ENCODE data around the gene MMD. TPM values are rescaled to one million over a fixed set of nuclear protein-coding genes. Genes with fewer than 3 reads are reported as not detected.

The MMD gene
- total RNA-seq, 3 donors from 2014 or later = 10.3 to 22.8 (median 14.7) TPM

DNA sequence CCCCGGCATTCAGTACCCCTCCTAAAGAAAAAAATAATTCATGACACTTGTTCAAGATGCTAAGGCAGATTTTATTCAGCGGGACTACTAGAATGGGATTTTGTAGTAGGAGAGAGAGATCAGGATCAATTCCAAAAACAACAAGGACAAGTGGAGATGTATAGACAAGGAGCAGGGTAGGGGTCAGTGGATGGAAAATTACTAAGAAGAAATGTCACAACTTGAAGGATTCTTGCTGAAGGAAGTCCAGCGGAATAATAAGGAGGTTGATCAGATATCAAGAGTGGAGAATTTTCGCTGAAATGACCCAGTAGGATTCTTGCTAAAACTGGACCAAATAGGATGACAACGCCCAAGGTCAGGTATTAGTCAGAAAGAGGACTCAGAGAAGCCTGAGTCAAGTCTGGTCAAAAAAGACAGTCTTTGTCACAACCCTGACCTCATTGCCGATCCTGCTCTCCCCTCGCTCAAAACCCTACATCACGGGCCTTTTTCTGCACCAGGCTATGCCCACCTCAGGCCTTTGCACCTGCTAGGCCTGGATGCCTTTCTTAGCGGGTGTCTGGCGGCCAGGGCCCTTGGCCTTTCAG, 36.9 kb downstream of the MMD start:
- intact Hi-C loops (cut with DNase I, micrococcal nuclease) = no loop called here
- Histone ChIP-seq H3K4me1 (ENCODE audit: low read depth) (no peaks in the 10 kb centered on the region), H3K36me3 (ENCODE audit: low read depth) (no peaks in the 10 kb centered on the region), H3K4me3 (no peak overlapping the region), H3K9me3 (no peaks in the 10 kb centered on the region)
- TF ChIP-seq, protein P1, sequence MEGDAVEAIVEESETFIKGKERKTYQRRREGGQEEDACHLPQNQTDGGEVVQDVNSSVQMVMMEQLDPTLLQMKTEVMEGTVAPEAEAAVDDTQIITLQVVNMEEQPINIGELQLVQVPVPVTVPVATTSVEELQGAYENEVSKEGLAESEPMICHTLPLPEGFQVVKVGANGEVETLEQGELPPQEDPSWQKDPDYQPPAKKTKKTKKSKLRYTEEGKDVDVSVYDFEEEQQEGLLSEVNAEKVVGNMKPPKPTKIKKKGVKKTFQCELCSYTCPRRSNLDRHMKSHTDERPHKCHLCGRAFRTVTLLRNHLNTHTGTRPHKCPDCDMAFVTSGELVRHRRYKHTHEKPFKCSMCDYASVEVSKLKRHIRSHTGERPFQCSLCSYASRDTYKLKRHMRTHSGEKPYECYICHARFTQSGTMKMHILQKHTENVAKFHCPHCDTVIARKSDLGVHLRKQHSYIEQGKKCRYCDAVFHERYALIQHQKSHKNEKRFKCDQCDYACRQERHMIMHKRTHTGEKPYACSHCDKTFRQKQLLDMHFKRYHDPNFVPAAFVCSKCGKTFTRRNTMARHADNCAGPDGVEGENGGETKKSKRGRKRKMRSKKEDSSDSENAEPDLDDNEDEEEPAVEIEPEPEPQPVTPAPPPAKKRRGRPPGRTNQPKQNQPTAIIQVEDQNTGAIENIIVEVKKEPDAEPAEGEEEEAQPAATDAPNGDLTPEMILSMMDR (IDR thresholded peaks at IDR 0.05) = no peak
- DNase-seq = no peak
- ATAC-seq = no peak

DNA sequence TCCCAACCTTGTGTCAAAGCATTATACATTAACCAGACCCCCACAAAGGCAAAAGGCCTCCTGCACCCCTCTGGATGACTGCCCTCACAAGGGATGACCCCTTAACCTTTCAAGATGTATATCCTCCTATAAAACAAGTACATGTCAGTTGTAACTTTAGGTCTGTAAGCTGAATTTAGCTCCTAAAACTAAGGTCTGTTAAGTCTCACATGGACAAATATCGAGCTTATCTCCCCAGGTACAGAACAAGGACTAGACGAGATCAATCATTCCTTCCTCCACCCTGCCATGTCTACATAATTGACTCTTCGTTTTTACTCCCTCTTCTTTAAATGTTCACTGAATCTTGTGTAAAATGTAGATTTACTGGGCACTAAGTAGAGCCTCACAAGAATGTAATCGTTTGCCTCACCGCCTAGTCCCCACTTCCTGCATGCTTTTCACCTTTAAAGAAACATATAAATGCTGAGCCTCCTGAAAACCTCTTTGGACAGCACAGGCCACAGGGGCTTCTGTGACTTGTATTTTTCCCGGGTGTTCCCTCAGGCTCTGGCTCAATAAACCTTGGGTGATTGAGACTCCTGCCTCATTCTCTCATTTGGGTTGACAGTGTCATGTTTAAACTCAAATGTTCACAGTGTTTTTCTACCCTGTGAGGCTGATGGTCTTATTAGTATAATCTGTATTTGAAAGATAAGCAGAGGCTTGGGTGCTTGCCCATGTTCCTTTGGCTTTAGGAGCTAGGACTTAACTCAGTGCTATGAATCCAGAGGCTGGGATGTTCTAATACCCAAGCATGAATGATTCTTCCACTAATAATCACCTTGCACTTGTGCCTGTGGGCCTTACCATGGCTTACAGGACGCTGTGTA, 37.6 kb downstream of the MMD start:
- H3K4me1 ChIP-seq (ENCODE audit: low read depth) = no peaks in the 10 kb centered on the region
- TF ChIP-seq, protein P1 (IDR thresholded peaks at IDR 0.05) = no peak
- ATAC-seq (no peak), DNase-seq (no peak)
- H3K36me3 ChIP-seq (ENCODE audit: low read depth) = no peaks in the 10 kb centered on the region
- no peak overlapping the region for H3K4me3 ChIP-seq
- H3K9me3 ChIP-seq = no peaks in the 10 kb centered on the region
- intact Hi-C loops (cut with DNase I, micrococcal nuclease) = no loop called here

DNA sequence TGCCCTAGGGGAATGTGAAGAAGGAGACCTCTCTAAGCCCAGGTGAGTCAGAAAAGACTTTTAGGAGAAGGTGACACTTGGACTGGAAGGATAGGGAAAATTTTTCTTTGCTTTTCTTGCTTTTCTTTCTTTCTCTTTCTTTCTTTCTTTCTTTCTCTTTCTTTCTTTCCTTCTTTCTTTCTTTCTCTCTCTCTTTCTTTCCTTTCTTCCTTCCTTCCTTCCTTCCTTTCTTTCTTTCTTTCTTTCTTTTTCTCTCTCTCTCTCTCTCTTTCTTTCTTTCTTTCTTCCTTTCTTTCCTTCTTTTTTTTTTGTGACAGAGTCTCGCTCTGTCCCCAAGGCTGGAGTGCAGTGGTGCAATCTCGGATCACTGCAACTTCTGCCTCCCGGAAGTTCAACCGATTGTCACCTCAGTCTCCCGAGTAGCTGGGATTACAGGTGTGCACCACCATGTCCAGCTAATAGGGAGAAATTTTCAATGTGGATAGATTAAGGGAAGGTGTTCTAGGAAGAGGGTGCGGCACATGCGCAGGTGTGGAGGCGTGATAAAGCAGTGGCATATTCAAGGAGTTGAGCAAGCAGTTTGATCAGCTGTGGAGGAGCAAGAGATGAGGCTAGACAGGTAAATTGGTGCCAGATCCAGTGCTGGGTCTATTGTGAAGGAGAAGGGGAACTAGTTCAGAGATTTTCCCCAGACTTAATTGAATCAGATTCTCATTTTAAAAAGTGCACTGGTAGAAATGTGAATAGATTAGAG, 40.4 kb downstream of the MMD start:
- intact Hi-C loops (cut with DNase I, micrococcal nuclease) = no loop called here
- H3K36me3 ChIP-seq (ENCODE audit: low read depth) = no peaks in the 10 kb centered on the region
- ATAC-seq (no peak), DNase-seq (no peak)
- no peak overlapping the region for H3K4me3 ChIP-seq
- no peaks in the 10 kb centered on the region for H3K4me1 ChIP-seq (ENCODE audit: low read depth)
- TF ChIP-seq, protein P1 (IDR thresholded peaks at IDR 0.05) = no peak
- H3K9me3 ChIP-seq = no peaks in the 10 kb centered on the region

DNA sequence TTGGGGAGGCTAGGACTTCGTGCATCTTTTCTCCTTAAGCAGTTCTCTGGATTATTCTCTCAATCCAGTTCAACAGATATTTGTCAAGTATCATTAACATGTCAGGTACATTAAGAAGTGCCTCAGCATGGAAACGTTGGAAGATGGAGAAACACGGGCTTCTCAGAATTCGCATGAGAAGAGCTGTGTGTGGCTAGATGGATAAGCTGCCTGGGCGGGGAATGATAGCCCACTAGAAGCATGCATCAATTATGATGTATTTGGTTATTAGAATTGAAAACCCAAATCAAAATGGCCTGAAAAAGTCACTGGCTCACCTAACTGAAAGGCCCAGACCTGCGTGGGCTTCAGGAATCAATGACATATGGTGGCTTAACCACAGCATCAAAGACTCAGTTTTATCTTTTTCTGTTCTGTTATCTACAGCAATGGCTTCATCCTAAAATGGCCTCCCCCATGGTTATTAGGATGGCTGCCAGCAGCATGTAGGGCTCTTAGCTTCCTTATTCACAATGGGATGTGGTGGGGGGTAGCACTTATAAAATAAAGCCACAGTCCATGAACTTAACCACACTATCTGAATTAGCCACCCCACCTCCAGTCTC, 43.9 kb downstream of the MMD start:
- Histone ChIP-seq H3K4me1 (ENCODE audit: low read depth) (no peaks in the 10 kb centered on the region), H3K36me3 (ENCODE audit: low read depth) (no peaks in the 10 kb centered on the region), H3K4me3 (no peak overlapping the region), H3K9me3 (no peaks in the 10 kb centered on the region)
- intact Hi-C loops (cut with DNase I, micrococcal nuclease) = no loop called here
- DNase-seq (no peak), ATAC-seq (no peak)
- TF ChIP-seq, protein P1 (IDR thresholded peaks at IDR 0.05) = no peak

DNA sequence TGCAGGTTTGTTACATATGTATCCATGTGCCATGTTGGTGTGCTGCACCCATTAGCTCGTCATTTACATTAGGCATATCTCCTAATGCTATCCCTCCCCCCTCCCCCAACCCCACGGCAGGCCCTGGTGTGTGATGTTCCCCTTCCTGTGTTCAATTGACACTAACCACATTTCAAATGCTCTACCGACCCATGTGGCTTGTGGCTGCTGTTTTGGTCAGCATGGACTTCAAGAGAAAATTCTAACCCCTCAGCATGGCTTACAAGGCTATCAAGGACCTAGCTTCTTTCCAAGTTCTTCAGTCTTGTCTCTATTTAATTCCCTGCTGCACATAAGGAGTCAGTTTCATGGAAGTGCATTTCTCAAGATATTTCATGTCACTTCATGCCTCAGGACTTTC, 52.9 kb downstream of the MMD start:
- Histone ChIP-seq H3K4me1 (ENCODE audit: low read depth) (no peaks in the 10 kb centered on the region), H3K4me3 (no peak overlapping the region), H3K36me3 (ENCODE audit: low read depth) (no peaks in the 10 kb centered on the region), H3K9me3 (no peaks in the 10 kb centered on the region)
- intact Hi-C loops (cut with DNase I, micrococcal nuclease) = no loop called here
- no peak for ATAC-seq
- DNase-seq = no peak
- TF ChIP-seq, protein P1 (IDR thresholded peaks at IDR 0.05) = no peak
